Measurements from ENCODE around the gene EPM2AIP1.
"Not testable (repeated sequence)": the region's sequence is repeated elsewhere in the genome, so short reads cannot be mapped to it uniquely, and the experiment has no call there.

EPM2AIP1 gene

GRCh38 chr3:36993326-36994283 lies 674 bp upstream of the EPM2AIP1 start, which contains the start of gene MLH1:
TSS of gene MLH1 (plus strand) at chr3:36993518. CDS start at chr3:36993548, 30 bp downstream.
- DNase-seq (ENCODE audit: low read depth in 2 of 2), result peak; percentile 88 to 96

DNA sequence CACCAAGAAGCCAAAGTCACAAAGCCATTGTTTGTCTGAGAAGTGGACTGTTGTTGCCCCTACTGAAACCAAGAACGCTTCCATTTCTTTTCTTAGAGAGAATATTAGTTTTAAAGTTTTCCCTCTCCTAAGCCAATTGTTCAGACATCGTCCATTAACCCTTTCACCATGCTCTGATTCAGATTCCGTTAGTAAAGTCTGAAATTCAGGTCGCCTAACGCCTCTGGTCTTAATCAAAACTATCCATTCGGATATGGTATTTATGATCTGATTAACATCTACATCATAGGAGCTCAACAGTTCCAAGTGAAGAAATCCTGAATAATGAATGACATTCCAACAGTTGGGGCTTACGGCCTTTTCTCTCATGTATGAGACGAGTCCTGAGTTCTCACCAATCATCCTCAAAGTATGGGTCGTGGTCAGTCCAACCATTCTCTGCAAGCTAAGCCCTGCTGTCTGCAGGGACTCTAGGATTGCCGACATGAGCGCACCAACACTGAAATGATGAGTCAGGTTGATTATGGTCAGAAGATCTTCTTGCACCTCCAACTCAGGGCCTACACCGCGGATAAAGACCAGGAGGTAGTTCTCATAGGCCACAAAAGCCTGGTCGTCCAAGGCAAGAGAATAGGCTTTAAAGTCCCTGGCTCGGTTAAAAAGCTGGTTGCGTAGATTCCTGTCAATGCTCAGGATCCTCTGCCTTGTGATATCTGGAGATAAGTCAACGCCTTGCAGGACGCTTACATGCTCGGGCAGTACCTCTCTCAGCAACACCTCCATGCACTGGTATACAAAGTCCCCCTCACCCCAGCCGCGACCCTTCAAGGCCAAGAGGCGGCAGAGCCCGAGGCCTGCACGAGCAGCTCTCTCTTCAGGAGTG lies 767 bp downstream of the EPM2AIP1 start:
- DNase-seq (ENCODE audit: low read depth in 2 of 2), result peak; percentile 4 to 11

DNA sequence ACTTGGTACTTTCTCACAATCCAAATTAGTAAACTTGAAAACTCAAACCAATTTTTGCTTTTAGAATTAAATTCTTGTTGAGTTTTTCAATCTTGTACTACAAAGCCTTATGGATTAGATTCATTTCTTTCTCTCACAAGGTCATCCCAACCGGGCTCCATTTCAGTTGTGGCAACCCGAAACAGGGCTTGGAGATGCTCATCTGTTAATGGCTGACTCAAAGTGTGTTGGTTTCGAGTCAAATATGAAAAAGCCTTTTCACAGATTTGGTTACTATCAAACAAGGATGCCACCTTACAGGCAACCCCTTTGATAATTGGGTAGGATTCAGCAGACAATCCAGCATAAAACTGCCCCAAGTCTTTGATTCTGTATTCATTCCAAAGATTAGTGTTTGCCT lies 1.8 kb downstream of the EPM2AIP1 start:
- DNase-seq (ENCODE audit: low read depth in 2 of 2), result peak; percentile 18

GRCh38 chr3:36989568-36989967 lies 3.4 kb downstream of the EPM2AIP1 start:
- no peak for DNase-seq (ENCODE audit: low read depth in 2 of 2)

GRCh38 chr3:36989005-36989404 lies 3.9 kb downstream of the EPM2AIP1 start:
- no peak for DNase-seq (ENCODE audit: low read depth in 2 of 2)

GRCh38 chr3:36988356-36988755 lies 4.6 kb downstream of the EPM2AIP1 start:
- no peak for DNase-seq (ENCODE audit: low read depth in 2 of 2)

GRCh38 chr3:36981006-36981405 lies 11.9 kb downstream of the EPM2AIP1 start:
- DNase-seq (ENCODE audit: low read depth in 2 of 2), result no peak

- no peak for DNase-seq (ENCODE audit: low read depth in 2 of 2)
Observed at GRCh38 chr3:36973139-36973538, 19.8 kb downstream of the EPM2AIP1 start.

- DNase-seq (ENCODE audit: low read depth in 2 of 2), result no peak
Observed at GRCh38 chr3:36972163-36972562, 20.8 kb downstream of the EPM2AIP1 start.

DNA sequence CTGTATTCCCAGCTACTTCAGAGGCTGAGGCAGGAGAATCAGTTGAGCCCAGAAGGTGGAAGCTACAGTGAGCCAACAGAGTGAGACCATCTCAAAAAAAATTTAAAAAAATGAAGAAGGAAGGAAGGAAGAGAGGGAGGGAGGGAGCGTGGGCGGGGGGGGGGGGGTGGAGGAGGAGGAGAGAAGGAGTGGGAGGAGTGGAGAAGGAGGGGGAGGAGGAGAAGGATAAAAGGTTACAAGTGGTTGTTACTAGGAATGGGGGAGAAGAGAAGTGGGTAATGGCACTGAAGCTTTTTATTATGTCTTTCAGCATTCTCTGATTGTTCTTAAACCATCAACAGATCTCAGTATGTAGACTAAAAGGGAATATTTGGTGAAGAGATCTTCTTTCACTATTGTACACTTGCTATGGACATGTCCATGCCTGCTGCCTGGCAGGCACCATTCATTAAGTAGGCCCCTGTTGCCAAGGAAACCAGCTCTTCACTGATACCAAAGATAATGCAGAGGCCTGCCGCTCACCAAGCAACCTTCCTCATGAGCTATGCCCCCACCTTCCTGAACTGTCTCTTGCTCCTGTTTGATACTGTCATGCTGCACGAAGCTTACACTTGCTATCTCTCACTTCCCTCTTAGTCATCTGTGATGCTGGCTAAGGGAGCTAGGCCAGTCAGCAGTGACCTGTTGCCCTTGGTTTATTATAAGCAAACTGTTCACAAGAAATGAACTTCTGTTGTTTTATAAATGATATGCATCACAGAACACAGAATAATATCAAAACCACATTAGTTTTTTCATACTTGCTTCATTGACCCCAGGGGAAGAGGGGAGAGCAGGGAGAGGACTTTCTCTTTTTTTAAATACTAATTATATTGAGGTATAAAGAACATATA lies 23.1 kb downstream of the EPM2AIP1 start:
- DNase-seq (ENCODE audit: low read depth in 2 of 2), result peak; percentile 23 to 41

- no peak for DNase-seq (ENCODE audit: low read depth in 2 of 2)
Observed at GRCh38 chr3:36969085-36969484, 23.8 kb downstream of the EPM2AIP1 start.

DNA sequence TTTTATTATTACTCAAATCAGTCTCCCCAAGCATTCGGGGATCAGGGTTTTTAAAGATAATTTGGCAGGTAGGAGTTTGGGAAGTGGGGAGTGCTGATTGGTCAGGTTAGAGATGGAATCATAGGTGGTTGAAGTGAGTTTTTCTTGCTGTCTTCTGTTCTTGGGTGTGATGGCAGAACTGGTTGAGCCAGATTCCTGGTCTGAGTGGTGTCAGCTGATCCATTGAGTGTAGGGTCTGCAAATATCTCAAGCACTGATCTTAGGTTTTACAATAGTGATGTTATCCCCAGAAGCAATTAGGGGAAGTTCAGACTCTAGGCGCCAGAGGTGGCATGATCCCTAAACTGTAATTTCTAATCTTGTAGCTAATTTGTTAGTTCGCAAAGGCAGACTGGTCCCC lies 27.5 kb downstream of the EPM2AIP1 start:
- no peak for DNase-seq (ENCODE audit: low read depth in 2 of 2)

GRCh38 chr3:36964817-36965216 lies 28.1 kb downstream of the EPM2AIP1 start:
- DNase-seq (ENCODE audit: low read depth in 2 of 2), result no peak

GRCh38 chr3:36964331-36964730 lies 28.6 kb downstream of the EPM2AIP1 start:
- no peak for DNase-seq (ENCODE audit: low read depth in 2 of 2)

GRCh38 chr3:36963008-36963407 lies 29.9 kb downstream of the EPM2AIP1 start:
- DNase-seq (ENCODE audit: low read depth in 2 of 2), result not testable (repeated sequence)

- DNase-seq (ENCODE audit: low read depth in 2 of 2), result no peak
Observed at GRCh38 chr3:36960502-36960901, 32.4 kb downstream of the EPM2AIP1 start.

DNA sequence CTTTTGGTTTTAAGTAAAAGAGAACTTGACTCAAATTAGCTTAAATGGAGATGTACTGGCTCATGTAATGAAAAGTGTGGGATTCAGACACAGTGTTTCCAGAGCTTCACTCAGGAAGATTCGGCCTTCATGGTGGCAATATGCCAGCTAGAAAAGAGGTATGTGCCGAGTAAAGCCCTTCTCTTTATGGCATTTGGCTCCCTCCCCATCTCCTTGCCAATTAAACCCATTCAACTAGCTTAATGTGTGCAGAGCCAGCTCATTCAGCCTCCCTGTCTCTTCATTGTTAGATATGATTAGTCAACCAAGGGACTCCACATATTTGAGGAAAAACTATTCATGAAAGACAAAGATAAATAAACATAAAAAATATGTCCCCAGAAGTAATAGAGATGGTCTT lies 33.1 kb downstream of the EPM2AIP1 start:
- DNase-seq (ENCODE audit: low read depth in 2 of 2), result no peak

DNA sequence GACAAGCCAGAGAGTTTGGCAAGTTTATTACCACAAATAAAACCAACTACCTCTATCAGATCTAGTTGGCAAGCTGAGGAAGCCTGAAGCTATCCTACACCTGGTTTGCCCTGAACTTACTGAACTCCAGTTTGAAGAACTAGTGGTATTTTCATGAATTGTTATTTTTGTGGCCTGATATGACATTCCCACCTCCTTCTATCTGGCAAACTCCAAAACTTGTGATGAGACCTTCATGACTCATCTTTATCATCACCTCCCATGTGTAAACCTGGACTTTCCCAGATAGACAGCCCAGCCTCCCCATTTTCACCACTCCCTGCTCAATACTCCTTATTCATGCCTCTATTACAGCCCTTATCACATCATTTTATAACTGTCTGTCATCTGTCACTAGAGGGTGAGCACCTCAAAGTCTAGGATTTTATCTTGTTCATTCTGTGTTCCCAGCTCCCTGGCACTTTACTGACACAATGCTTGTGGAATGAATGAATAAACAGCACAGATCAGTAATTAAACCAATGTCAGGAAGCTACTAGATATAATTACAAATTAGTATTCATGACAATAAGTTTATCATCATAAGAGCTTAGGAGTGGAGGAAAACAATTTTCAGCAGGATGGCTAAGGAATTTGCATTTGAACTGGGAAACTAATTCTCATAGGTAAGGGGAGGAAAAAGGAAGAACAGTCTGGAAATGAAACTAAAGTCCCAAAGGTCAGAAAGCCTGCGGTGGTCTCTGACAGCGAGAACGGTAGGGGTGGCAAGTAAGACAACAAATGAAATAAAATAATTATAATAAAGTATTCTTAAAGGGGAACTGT lies 34.9 kb downstream of the EPM2AIP1 start:
- no peak for DNase-seq (ENCODE audit: low read depth in 2 of 2)

DNA sequence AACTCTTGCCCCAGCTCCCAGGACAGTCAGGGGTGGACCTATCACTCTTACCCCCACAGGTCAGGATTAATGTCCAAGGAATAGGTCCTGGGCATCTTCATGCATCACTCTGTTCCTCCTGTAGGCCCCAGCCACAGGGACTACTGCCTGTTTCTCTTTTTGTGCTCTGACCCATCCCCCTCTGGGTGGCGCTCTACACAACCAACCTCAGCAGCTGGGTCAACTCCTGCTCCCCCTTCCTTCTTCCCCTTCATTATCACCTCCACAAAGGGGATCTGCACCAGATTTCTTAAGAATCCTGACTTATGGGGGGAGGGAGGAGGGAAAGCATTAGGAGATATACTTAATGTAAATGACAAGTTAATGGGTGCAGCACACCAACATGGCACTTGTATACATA lies 35.9 kb downstream of the EPM2AIP1 start:
- DNase-seq (ENCODE audit: low read depth in 2 of 2), result no peak

DNA sequence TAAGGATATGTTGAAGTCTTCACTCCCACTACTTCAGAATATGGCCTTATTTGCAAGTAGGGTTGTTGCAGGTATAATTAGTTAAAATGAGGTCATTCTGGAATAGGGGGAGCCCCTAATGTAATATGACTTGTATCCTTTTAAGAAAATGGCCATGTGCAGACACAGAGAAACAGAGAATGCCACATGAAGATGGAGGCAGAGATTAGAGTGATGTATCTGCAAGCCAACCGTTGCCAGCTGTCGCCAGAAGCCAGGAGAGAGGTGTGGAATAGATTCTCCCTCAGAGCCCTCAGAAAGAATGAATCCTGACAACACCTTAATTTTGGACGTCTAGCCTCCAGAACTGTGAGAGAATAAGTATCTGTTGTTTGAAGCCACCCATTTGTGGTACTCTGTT lies 36.8 kb downstream of the EPM2AIP1 start:
- DNase-seq (ENCODE audit: low read depth in 2 of 2), result no peak
